ENCODE data around the gene FAM53A.

DNA sequence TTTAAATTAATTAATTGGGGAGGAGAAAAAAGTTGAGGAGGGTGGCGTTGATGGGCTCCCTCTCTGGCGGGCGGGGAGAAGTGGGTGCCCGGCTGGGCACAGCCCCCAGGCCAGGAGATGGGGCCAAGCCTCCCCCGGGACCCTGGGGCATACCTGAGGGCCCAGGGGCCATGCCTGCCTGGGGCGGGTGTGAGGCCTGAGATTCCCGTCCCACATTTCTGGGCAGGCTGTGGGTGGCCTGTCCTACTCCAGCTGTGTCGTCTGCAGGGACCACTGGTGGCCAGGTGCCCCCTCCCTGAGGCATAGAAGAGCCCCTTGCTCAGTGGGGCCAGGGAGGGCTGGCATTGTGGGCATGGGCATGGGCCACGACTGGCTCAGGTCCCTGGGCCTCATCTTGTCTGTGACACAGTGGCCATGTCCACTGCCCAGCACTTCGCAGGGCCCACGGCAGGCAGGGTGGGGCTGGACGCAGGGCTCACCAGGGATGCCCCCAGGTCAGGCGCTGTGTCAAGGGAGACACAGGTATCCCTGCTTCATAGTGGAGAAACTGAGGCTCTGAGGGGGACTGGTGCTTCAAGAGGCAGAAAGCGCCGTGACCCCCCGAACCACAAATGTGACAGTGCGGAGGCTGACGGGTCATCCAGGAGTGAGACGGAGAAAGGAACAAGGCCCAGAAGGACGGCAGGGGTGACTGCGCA is 60.1 kb downstream of the FAM53A start:
- TF ChIP-seq, protein P1, sequence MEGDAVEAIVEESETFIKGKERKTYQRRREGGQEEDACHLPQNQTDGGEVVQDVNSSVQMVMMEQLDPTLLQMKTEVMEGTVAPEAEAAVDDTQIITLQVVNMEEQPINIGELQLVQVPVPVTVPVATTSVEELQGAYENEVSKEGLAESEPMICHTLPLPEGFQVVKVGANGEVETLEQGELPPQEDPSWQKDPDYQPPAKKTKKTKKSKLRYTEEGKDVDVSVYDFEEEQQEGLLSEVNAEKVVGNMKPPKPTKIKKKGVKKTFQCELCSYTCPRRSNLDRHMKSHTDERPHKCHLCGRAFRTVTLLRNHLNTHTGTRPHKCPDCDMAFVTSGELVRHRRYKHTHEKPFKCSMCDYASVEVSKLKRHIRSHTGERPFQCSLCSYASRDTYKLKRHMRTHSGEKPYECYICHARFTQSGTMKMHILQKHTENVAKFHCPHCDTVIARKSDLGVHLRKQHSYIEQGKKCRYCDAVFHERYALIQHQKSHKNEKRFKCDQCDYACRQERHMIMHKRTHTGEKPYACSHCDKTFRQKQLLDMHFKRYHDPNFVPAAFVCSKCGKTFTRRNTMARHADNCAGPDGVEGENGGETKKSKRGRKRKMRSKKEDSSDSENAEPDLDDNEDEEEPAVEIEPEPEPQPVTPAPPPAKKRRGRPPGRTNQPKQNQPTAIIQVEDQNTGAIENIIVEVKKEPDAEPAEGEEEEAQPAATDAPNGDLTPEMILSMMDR (CRISPR knock-in tag; IDR thresholded peaks at IDR 0.05) = no peak
- TF ChIP-seq NBN (conservative IDR thresholded peaks at IDR 0.05) (no peak), TRIM24 (CRISPR knock-in tag; IDR thresholded peaks at IDR 0.05) (no peak), NFATC3 (CRISPR knock-in tag; IDR thresholded peaks at IDR 0.05) (no peak), HINFP (CRISPR knock-in tag; IDR thresholded peaks at IDR 0.05; ENCODE audit: low read depth) (no peak), ZSCAN25 (CRISPR knock-in tag; IDR thresholded peaks at IDR 0.05) (no peak), IRF9 (CRISPR knock-in tag; IDR thresholded peaks at IDR 0.05; ENCODE audit: borderline replicate concordance) (no peak), ZNF598 (CRISPR knock-in tag; IDR thresholded peaks at IDR 0.05; ENCODE audit: borderline replicate concordance) (no peak)

Measured in HepG2 (cell line).